Large intestine (tissue), 3 donors: ENCODE data around the gene CYP3A7. TPM values are rescaled to one million over a fixed set of nuclear protein-coding genes. Genes with fewer than 3 reads are reported as not detected.
"Not testable (repeated sequence)": the region's sequence is repeated elsewhere in the genome, so short reads cannot be mapped to it uniquely, and the experiment has no call there.

ENCODE experiments used
- DNase-seq, 2 donors: peaks; one replicate each; pipeline versions ENCODE4 v3.0.0 to v3.0.0-alpha.2; 2013
- H3K27ac ChIP-seq: one replicate; pipeline ENCODE4 v1.5.1; 2013; ENCODE audit warnings: low read length
- H3K27me3 ChIP-seq: 2 replicates; pipeline ENCODE4 v1.6.1; 2013; ENCODE audit warnings: low read length; ENCODE audit not compliant: control insufficient read depth, insufficient read depth
- H3K36me3 ChIP-seq: 2 replicates; pipeline ENCODE4 v1.6.1; 2013; ENCODE audit warnings: low read length; ENCODE audit not compliant: control insufficient read depth, insufficient read depth
- H3K4me1 ChIP-seq: one replicate; pipeline ENCODE4 v1.6.1; 2013; ENCODE audit warnings: low read length; ENCODE audit not compliant: control insufficient read depth, insufficient read depth
- H3K4me3 ChIP-seq: one replicate; pipeline ENCODE4 v1.5.1; 2013; ENCODE audit warnings: low read length
- H3K9me3 ChIP-seq: one replicate; pipeline ENCODE4 v1.6.1; 2013; ENCODE audit warnings: mild to moderate bottlenecking, low read depth, low read length, moderate library complexity; ENCODE audit not compliant: control insufficient read depth
- WGBS: methylation state at CpG from one replicate; pipeline ENCODE4 v1.1.5; 2013; ENCODE audit warnings: low lambda C conversion rate; ENCODE audit not compliant: insufficient coverage; 5-methylcytosine and 5-hydroxymethylcytosine counted together
- polyA plus RNA-seq: library from polyadenylated mRNA; unstranded; fragments of 120-200 nt; gene quantifications from one replicate; pipeline ENCODE4 v1.2.1, GENCODE V29; 2013

Gene CYP3A7
- polyA plus RNA-seq, 1 donor = 1.8 TPM

- Histone ChIP-seq H3K9me3 (peaks cover 7% of the 10 kb centered on the region), H3K4me3 (no peak overlapping the region), H3K27ac (no peak overlapping the region), H3K27me3 (no peaks in the 10 kb centered on the region), H3K4me1 (no peaks in the 10 kb centered on the region), H3K36me3 (no peaks in the 10 kb centered on the region)
- peak in 1 of 2 donors; percentile 26 for DNase-seq
- no CpG with 5 or more reads among the region's 1 CpG for WGBS
These were observed 27.9 kb downstream of the CYP3A7 start for GRCh38 chr7:99707096-99707495.

GRCh38 chr7:99699946-99700345 lies 35.0 kb downstream of the CYP3A7 start:
- H3K27me3 ChIP-seq = no peaks in the 10 kb centered on the region
- H3K9me3 ChIP-seq = no peaks in the 10 kb centered on the region
- peak in 1 of 2 donors; percentile 35 for DNase-seq
- no CpG with 5 or more reads among the region's 5 CpGs for WGBS
- H3K4me1 ChIP-seq = peaks cover 19% of the 10 kb centered on the region
- H3K4me3 ChIP-seq = no peak overlapping the region
- no peaks in the 10 kb centered on the region for H3K36me3 ChIP-seq
- H3K27ac ChIP-seq = peak overlapping the region; percentile 10

GRCh38 chr7:99698867-99699730 lies 35.9 kb downstream of the CYP3A7 start:
- Histone ChIP-seq H3K4me1 (peaks cover 24% of the 10 kb centered on the region), H3K27ac (peak overlapping the region; percentile 39)
- 20% methylated on average over 1 of the region's 6 CpGs for WGBS
- peak; percentile 37 to 74 for DNase-seq
- not testable (repeated sequence) for H3K4me3 ChIP-seq, H3K9me3 ChIP-seq, H3K27me3 ChIP-seq, H3K36me3 ChIP-seq

- H3K36me3 ChIP-seq = no peaks in the 10 kb centered on the region
- no peak overlapping the region for H3K4me3 ChIP-seq
- peak overlapping the region; percentile 88 for H3K27ac ChIP-seq
- peaks cover 37% of the 10 kb centered on the region for H3K4me1 ChIP-seq
- no peak for DNase-seq
- no peaks in the 10 kb centered on the region for H3K9me3 ChIP-seq
- no CpG with 5 or more reads among the region's 1 CpG for WGBS
- no peaks in the 10 kb centered on the region for H3K27me3 ChIP-seq
These were observed 40.1 kb downstream of the CYP3A7 start for GRCh38 chr7:99694912-99695304.

- WGBS = 58% methylated on average over 2 of the region's 5 CpGs
- Histone ChIP-seq H3K27ac (peak overlapping the region; percentile 88), H3K9me3 (no peaks in the 10 kb centered on the region), H3K4me1 (peaks cover 31% of the 10 kb centered on the region), H3K36me3 (no peaks in the 10 kb centered on the region), H3K4me3 (no peak overlapping the region), H3K27me3 (no peaks in the 10 kb centered on the region)
- peak; percentile 48 to 73 for DNase-seq
These were observed 40.6 kb downstream of the CYP3A7 start for GRCh38 chr7:99694201-99694911.

GRCh38 chr7:99693427-99694200 lies 41.4 kb downstream of the CYP3A7 start:
- WGBS = no CpG with 5 or more reads among the region's 9 CpGs

GRCh38 chr7:99693100-99693426 lies 41.9 kb downstream of the CYP3A7 start:
- H3K9me3 ChIP-seq = no peaks in the 10 kb centered on the region
- DNase-seq = no peak
- no CpG with 5 or more reads among the region's 5 CpGs for whole genome bisulfite sequencing
- H3K36me3 ChIP-seq = no peaks in the 10 kb centered on the region
- peaks cover 22% of the 10 kb centered on the region for H3K4me1 ChIP-seq
- no peaks in the 10 kb centered on the region for H3K27me3 ChIP-seq
- peak overlapping the region; percentile 88 for H3K27ac ChIP-seq
- H3K4me3 ChIP-seq = no peak overlapping the region

More at GRCh38 chr7:99693427-99694200, 41.4 kb downstream of the CYP3A7 start:
- H3K4me3 ChIP-seq = no peak overlapping the region
- no peaks in the 10 kb centered on the region for H3K36me3 ChIP-seq
- H3K27ac ChIP-seq = peak overlapping the region; percentile 88
- peaks cover 26% of the 10 kb centered on the region for H3K4me1 ChIP-seq
- no peaks in the 10 kb centered on the region for H3K9me3 ChIP-seq
- H3K27me3 ChIP-seq = no peaks in the 10 kb centered on the region
- peak; percentile 78 to 90 for DNase-seq

- WGBS = 93% methylated on average over 3 of the region's 6 CpGs
- H3K27ac ChIP-seq = not testable (repeated sequence)
These were observed 42.4 kb downstream of the CYP3A7 start for GRCh38 chr7:99692563-99692962.

GRCh38 chr7:99691658-99692057 lies 43.3 kb downstream of the CYP3A7 start:
- DNase-seq = not testable (repeated sequence)
- no CpG with 5 or more reads among the region's 1 CpG for WGBS

More at GRCh38 chr7:99692563-99692962, 42.4 kb downstream of the CYP3A7 start:
- not testable (repeated sequence) for H3K9me3 ChIP-seq, H3K36me3 ChIP-seq, H3K4me3 ChIP-seq, DNase-seq, H3K27me3 ChIP-seq
- H3K4me1 ChIP-seq = peaks cover 22% of the 10 kb centered on the region

GRCh38 chr7:99690918-99691317 lies 44.1 kb downstream of the CYP3A7 start:
- peaks cover 22% of the 10 kb centered on the region for H3K4me1 ChIP-seq
- H3K27ac ChIP-seq, H3K4me3 ChIP-seq, DNase-seq, H3K36me3 ChIP-seq, H3K9me3 ChIP-seq, H3K27me3 ChIP-seq: not testable (repeated sequence)
- WGBS = 100% methylated on average over 1 of the region's 4 CpGs

More at GRCh38 chr7:99691658-99692057, 43.3 kb downstream of the CYP3A7 start:
- not testable (repeated sequence) for H3K27me3 ChIP-seq, H3K9me3 ChIP-seq, H3K27ac ChIP-seq, H3K36me3 ChIP-seq, H3K4me3 ChIP-seq
- H3K4me1 ChIP-seq = peaks cover 22% of the 10 kb centered on the region
